ENCODE results near the gene CDYL2. TPM values are rescaled to one million over a fixed set of nuclear protein-coding genes. Genes with fewer than 3 reads are reported as not detected.

Gene CDYL2
- total RNA-seq, 1 donor from 2014 or later, result 26.5 TPM

DNA sequence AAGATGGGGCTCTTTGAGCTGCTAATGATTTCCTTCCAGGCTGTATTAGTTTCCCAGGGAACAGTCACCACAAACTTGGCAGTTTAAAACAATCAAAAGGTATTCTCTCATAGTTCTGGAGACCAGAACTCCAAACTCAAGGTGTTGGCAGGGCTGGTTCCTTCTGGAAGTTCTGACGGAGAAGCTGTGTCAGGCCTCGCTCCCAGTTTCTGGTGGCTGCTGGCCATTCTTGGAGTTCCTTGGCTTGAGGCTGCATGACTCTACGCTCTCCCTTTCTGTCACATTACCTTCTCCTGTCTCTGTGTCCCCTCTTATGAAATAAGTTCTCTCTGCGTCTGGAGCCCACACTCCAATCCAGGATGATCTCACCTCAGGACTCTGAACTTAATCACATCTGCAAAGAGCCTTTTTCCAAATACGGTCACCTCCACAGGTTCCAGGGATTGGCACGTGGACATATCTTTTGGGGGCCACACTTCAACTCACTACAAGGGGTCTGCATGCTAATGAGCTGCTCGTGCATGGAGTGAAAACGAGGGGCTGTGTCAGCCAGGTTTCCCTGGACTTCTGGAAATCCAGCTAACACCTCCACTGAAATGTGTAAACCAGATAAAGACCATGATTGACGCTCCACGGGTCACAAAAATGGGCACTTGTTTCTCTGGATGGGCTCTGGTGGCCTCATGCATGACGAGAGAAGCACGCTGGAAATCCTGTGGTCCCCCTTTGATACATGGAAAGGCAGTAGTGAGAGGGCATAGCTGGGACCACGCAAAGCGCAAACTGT, 185.3 kb downstream of the CDYL2 start:
- peaks cover 8% of the 10 kb centered on the region for H3K9me3 Mint-ChIP-seq (ENCODE audit: unreplicated experiment)
- no peaks in the 10 kb centered on the region for H3K79me2 ChIP-seq (ENCODE audit: insufficient read depth, low read length)
- H2AFZ ChIP-seq (ENCODE audit: low read depth, low read length), result no peak overlapping the region
- H3K4me2 ChIP-seq (ENCODE audit: low read length), result no peak overlapping the region
- H3K27me3 ChIP-seq (ENCODE audit: insufficient read depth, low read length), result no peaks in the 10 kb centered on the region
- TF ChIP-seq EZH2 (IDR thresholded peaks at IDR 0.05; ENCODE audit: insufficient read depth, low read length), result no peak
- TF ChIP-seq, protein P1, sequence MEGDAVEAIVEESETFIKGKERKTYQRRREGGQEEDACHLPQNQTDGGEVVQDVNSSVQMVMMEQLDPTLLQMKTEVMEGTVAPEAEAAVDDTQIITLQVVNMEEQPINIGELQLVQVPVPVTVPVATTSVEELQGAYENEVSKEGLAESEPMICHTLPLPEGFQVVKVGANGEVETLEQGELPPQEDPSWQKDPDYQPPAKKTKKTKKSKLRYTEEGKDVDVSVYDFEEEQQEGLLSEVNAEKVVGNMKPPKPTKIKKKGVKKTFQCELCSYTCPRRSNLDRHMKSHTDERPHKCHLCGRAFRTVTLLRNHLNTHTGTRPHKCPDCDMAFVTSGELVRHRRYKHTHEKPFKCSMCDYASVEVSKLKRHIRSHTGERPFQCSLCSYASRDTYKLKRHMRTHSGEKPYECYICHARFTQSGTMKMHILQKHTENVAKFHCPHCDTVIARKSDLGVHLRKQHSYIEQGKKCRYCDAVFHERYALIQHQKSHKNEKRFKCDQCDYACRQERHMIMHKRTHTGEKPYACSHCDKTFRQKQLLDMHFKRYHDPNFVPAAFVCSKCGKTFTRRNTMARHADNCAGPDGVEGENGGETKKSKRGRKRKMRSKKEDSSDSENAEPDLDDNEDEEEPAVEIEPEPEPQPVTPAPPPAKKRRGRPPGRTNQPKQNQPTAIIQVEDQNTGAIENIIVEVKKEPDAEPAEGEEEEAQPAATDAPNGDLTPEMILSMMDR (IDR thresholded peaks at IDR 0.05; ENCODE audit: insufficient read depth, low read depth, low read length), result no peak
- FAIRE-seq (no peak), DNase-seq (ENCODE audit: low read depth) (no peak)
- H3K27ac Mint-ChIP-seq (ENCODE audit: unreplicated experiment), result no peak overlapping the region
- peaks cover 24% of the 10 kb centered on the region for H3K36me3 Mint-ChIP-seq (ENCODE audit: low read depth, unreplicated experiment)
- H3K4me3 ChIP-seq (ENCODE audit: insufficient read depth, low read depth, low read length), result no peak overlapping the region
- H3K27ac ChIP-seq (ENCODE audit: low read depth, low read length), result no peak overlapping the region
- no peaks in the 10 kb centered on the region for H3K4me1 Mint-ChIP-seq (ENCODE audit: low read depth, unreplicated experiment)
- H3K27me3 Mint-ChIP-seq (ENCODE audit: low read depth, unreplicated experiment), result no peaks in the 10 kb centered on the region
- no peak overlapping the region for H3K4me3 Mint-ChIP-seq (ENCODE audit: unreplicated experiment)
- no peaks in the 10 kb centered on the region for H3K36me3 ChIP-seq (ENCODE audit: insufficient read depth, low read length)
- H3K4me1 ChIP-seq (ENCODE audit: insufficient read depth, low read length), result peaks cover 9% of the 10 kb centered on the region
- H4K20me1 ChIP-seq (ENCODE audit: insufficient read depth, low read length), result no peaks in the 10 kb centered on the region
- no peak overlapping the region for H3K9ac ChIP-seq (ENCODE audit: low read length)
- H3K9me3 ChIP-seq (ENCODE audit: insufficient read depth, low read depth, low read length), result peaks cover 3% of the 10 kb centered on the region

DNA sequence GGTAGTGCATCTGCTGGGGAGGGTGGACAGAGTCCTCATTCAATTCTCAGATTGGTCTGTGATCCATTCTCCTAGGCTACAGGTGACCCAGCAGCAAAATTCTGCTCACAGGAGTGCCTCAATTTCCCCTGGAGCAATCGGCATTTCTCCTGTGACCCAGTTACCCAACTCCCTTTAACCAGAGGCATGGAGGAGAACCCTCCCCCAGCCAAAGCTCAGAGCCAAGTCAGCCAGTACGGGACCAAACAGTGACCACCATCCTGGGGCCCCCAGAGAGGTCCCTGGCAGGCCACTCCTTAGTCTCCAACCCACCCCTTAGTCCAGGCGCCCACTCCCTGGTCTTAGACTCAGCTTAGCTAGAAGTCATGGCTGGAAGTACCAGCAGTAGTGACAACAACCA, 188.0 kb downstream of the CDYL2 start:
- Histone ChIP-seq H3K9ac (ENCODE audit: low read length) (no peak overlapping the region), H3K79me2 (ENCODE audit: insufficient read depth, low read length) (no peaks in the 10 kb centered on the region), H4K20me1 (ENCODE audit: insufficient read depth, low read length) (no peaks in the 10 kb centered on the region), H3K27ac (ENCODE audit: low read depth, low read length) (no peak overlapping the region), H3K4me1 (ENCODE audit: insufficient read depth, low read length) (peaks cover 9% of the 10 kb centered on the region), H3K27me3 (ENCODE audit: insufficient read depth, low read length) (no peaks in the 10 kb centered on the region), H3K36me3 (ENCODE audit: insufficient read depth, low read length) (no peaks in the 10 kb centered on the region), H3K4me3 (ENCODE audit: insufficient read depth, low read depth, low read length) (no peak overlapping the region), H3K4me2 (ENCODE audit: low read length) (no peak overlapping the region), H2AFZ (ENCODE audit: low read depth, low read length) (no peak overlapping the region), H3K9me3 (ENCODE audit: insufficient read depth, low read depth, low read length) (no peaks in the 10 kb centered on the region)
- no peaks in the 10 kb centered on the region for H3K4me1 Mint-ChIP-seq (ENCODE audit: low read depth, unreplicated experiment)
- H3K36me3 Mint-ChIP-seq (ENCODE audit: low read depth, unreplicated experiment), result peaks cover 36% of the 10 kb centered on the region
- TF ChIP-seq EZH2 (IDR thresholded peaks at IDR 0.05; ENCODE audit: insufficient read depth, low read length), result no peak
- TF ChIP-seq, protein P1 (IDR thresholded peaks at IDR 0.05; ENCODE audit: insufficient read depth, low read depth, low read length), result no peak
- no peak for DNase-seq (ENCODE audit: low read depth)
- H3K27me3 Mint-ChIP-seq (ENCODE audit: low read depth, unreplicated experiment), result no peaks in the 10 kb centered on the region
- no peak overlapping the region for H3K4me3 Mint-ChIP-seq (ENCODE audit: unreplicated experiment)
- no peak for FAIRE-seq
- H3K9me3 Mint-ChIP-seq (ENCODE audit: unreplicated experiment), result peaks cover 9% of the 10 kb centered on the region
- no peak overlapping the region for H3K27ac Mint-ChIP-seq (ENCODE audit: unreplicated experiment)

DNA sequence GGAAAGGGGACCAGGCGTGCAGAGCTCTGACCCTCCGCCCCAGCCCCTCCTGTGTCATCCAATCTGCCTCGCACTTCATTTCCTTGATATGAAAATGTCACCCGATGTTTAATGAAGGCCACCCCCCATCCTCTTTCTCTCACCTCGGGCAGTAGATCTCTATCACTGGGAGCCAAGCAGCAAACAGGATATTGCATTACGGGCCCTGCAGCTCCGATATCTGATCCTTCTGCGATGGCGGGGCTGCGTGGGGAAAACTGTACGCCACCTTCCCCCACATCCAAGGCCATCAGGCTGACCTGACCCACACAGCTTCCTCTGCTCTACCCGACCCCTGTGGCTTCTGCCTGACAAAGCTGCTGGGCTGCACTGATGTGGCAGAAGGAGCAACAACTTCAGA, 188.7 kb downstream of the CDYL2 start:
- no peak for FAIRE-seq
- no peak overlapping the region for H3K4me3 Mint-ChIP-seq (ENCODE audit: unreplicated experiment)

More for the DNA sequence above, 188.7 kb downstream of the CDYL2 start:
- H3K4me3 ChIP-seq (ENCODE audit: insufficient read depth, low read depth, low read length), result no peak overlapping the region
- no peak overlapping the region for H2AFZ ChIP-seq (ENCODE audit: low read depth, low read length)
- peaks cover 9% of the 10 kb centered on the region for H3K4me1 ChIP-seq (ENCODE audit: insufficient read depth, low read length)
- Mint-ChIP-seq H3K4me1 (ENCODE audit: low read depth, unreplicated experiment) (no peaks in the 10 kb centered on the region), H3K9me3 (ENCODE audit: unreplicated experiment) (peaks cover 9% of the 10 kb centered on the region), H3K27ac (ENCODE audit: unreplicated experiment) (no peak overlapping the region), H3K36me3 (ENCODE audit: low read depth, unreplicated experiment) (peaks cover 38% of the 10 kb centered on the region), H3K27me3 (ENCODE audit: low read depth, unreplicated experiment) (no peaks in the 10 kb centered on the region)
- H3K79me2 ChIP-seq (ENCODE audit: insufficient read depth, low read length), result no peaks in the 10 kb centered on the region
- H3K9ac ChIP-seq (ENCODE audit: low read length), result no peak overlapping the region
- no peaks in the 10 kb centered on the region for H3K36me3 ChIP-seq (ENCODE audit: insufficient read depth, low read length)
- H3K27me3 ChIP-seq (ENCODE audit: insufficient read depth, low read length), result no peaks in the 10 kb centered on the region
- H3K27ac ChIP-seq (ENCODE audit: low read depth, low read length), result peak overlapping the region; percentile 52
- H3K9me3 ChIP-seq (ENCODE audit: insufficient read depth, low read depth, low read length), result no peaks in the 10 kb centered on the region
- TF ChIP-seq, protein P1 (IDR thresholded peaks at IDR 0.05; ENCODE audit: insufficient read depth, low read depth, low read length), result no peak
- no peak for TF ChIP-seq EZH2 (IDR thresholded peaks at IDR 0.05; ENCODE audit: insufficient read depth, low read length)
- H4K20me1 ChIP-seq (ENCODE audit: insufficient read depth, low read length), result no peaks in the 10 kb centered on the region
- no peak for DNase-seq (ENCODE audit: low read depth)
- peak overlapping the region; percentile 58 for H3K4me2 ChIP-seq (ENCODE audit: low read length)
